Stimulated activated CD4-positive, alpha-beta T cell treated with anti-CD3 and anti-CD28 coated beads, Interleukin-4, amount 100 ng/mL, for 24 hours (primary cell): ENCODE data around the gene TMEM117.
"Not testable (repeated sequence)": the region's sequence is repeated elsewhere in the genome, so short reads cannot be mapped to it uniquely, and the experiment has no call there.

Experiments used
- DNase-seq: peaks from one replicate; pipeline ENCODE4 v3.0.0-alpha.2; 2020

The TMEM117 gene

DNA sequence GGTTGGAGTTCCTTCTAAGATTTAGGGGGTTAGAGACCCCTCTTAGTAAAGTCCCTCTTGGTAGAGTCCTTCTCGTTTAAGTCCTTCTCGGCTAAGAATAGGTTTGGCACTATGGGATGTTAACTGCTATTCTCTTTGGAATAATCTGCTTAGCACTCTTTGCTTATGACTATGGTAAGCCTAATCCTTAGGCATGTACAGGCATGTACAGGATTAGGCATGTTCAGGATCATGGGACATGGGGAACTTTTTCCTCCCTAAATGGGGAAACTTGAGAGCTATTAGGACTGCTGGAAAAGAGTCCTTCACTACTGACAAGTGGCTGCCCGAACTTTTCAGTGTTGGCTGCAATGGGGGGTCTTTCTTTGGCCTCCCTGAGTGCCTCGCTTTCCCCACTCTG, 193.3 kb downstream of the TMEM117 start:
- no peak for DNase-seq

DNA sequence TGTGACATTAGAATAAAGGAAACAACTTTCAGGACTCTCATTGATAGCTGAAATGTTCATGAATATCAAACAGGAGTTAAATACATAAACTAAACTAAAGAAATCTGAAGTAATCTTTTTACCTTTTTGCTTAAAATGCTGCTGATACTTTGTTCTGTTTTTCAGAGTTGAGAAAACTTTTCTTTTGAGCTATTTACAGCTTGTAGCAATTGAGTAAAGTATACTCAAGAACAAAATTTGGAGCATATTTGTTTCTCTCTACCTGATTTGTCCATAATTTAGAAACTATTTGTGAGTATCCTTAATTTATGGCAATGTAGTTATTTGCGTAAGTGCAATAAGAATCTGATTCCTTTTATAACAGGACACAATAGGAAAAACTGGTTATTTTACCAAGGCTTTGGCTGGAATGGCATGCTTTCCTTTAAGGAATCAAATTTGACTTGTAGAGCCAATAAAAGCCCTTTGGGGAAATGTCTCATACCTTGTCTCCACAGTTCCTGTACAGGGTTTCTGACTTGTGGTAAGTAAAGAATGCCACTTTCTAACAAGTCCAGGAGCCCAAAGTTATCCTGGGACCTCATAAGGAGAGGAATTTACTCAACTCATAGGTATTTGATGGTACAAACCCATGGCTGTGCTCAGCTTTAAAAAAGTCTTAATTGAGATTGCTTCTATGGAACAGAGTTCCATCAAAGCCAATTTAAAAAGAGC, 195.7 kb downstream of the TMEM117 start:
- DNase-seq, result no peak

DNA sequence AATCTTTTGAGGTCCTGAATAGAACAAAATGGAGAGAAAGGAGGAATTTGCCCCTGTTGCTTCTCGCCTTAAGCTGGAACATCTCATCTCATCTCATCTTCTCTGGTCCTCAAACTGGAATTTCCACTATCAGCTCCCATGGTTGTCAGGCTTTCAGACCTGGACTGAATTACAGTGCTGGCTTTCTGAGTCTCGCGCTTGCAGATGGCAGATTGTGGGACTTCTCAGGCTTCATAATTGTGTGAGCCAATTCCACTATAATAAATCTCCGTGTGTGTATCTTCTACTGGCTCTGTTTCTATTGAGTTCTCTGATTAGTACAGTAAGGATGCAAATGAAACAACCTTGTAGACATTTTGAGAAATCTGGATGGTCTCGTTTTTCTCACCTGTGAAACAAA, 199.0 kb downstream of the TMEM117 start:
- DNase-seq, result no peak

DNA sequence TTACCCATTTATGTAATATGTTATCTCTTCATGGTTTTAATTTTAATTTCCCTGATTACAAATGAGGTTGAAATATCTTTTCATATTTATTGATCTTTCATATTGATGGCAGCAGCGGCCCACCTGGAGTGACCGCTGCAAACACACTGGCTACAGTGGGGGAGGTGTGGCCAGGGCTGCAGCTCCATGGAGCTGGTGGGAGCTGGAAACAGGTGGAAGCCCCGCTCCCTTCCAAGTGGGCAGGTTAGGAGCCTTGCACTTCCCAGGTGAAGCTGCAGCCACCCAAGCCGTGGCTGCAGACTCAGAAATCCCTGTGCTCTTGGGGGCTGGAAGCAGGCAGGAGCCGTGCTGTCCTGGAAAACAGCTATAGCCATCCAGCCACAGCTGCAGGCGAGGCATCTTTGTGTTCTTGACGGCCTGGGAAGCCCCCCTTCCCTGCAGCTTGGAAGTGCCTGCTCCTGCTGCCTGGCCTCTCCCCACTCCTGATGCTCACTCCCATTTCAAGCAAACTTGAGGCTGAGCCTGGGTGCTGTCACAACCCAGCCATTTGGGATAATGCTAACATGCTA, 201.1 kb downstream of the TMEM117 start:
- DNase-seq, result no peak

DNA sequence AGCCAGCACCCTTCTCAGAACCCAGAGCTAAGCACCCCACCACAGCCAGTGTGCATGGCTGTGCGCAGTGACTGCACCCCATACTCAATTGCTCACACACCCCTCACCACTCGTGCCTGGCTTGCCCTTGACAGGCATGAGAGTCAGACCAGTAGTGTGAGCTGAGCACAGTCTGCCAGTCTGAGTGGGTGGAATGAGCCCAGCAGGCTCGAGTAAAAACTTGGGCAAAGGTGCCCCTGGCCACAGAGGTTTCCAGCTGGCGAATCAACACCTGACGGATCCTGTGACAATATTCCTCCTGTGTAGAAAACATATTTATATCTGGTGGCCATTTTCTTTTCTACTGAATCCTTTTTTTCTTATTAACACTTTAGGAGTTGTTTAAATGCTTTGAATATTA, 202.5 kb downstream of the TMEM117 start:
- no peak for DNase-seq

DNA sequence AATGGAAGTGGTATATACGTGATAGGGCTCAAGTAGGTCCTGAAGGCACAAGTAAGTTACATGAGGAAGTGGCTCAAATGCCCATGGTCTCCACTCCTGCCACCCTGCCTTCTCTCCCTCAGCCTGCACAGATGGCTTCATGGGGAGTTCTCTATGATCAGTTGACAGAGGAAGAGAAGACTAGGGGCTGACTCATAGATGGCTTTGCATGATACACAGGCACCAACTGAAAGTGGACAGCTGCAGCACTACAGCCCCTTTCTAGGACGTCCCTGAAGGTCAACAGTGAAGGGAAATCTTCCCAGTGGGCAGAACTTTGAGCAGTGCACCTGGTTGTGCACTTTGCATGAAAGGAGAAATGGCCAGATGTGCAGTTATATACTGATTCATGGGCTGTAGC, 208.6 kb downstream of the TMEM117 start:
- DNase-seq, result not testable (repeated sequence)

DNA sequence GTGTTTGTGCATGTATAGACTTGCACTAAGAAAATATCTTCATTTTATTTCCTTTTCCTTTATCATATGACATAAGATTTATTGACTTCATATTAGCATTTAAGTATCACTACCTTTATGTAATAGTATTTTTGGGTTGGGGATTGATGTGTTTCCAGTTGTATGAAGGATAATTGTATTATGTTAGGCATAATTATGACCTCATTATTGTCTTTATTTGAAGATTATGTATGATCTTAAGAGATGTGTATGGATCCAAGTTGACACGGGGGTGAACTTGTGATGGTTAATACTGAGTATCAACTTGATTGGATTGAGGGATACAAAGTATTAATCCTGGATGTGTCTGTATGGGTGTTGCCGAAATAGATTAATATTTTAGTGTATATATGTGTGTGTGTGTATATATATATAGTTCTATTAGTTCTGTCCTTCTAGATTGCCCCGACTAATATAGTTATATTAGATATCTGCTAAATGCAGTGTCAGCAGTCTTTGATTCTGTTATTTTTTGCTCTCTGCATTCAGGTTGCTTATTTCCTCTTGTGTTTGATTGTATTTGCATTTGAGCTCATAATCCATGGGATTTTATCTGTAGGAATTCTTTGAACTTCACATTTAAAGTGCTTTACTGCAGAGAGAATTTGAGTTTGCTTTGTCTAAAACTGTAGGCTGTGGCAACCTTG, 211.0 kb downstream of the TMEM117 start:
- DNase-seq, result no peak

GRCh38 chr12:44052554-44052953, 216.7 kb downstream of the TMEM117 start:
- DNase-seq, result no peak

DNA sequence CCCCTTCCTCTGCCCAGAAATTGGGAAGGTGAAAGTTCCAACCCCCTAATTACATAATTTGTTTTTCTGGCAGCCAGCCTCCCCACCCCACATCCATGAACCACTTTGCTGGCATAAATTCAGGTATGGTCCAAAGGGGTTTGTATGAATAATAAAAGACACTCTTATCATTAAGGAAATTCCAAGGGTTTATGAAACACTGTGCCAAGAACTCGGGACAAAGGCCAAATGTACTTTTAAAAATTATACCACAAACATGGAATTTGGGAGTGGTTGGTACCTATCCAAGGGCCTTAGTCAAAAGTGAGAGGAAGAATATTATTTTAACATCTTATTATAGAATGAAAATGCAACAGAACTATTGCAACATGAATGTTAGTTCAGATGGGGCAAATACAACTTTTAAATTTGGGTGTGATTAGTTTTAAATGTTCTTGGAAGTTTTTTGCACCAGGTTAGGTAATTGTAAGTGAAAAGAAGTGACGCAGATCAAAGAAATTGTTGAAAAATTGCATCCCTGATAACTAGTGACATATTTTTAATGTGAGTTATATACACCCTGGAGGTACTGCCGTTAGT, 217.8 kb downstream of the TMEM117 start:
- DNase-seq, result no peak

- no peak for DNase-seq
Measured at GRCh38 chr12:44054281-44054680, 218.4 kb downstream of the TMEM117 start.

GRCh38 chr12:44058366-44058765, 222.5 kb downstream of the TMEM117 start:
- no peak for DNase-seq

- DNase-seq, result no peak
Measured at GRCh38 chr12:44059476-44059875, 223.6 kb downstream of the TMEM117 start.

GRCh38 chr12:44063671-44064070, 227.8 kb downstream of the TMEM117 start:
- DNase-seq, result no peak

DNA sequence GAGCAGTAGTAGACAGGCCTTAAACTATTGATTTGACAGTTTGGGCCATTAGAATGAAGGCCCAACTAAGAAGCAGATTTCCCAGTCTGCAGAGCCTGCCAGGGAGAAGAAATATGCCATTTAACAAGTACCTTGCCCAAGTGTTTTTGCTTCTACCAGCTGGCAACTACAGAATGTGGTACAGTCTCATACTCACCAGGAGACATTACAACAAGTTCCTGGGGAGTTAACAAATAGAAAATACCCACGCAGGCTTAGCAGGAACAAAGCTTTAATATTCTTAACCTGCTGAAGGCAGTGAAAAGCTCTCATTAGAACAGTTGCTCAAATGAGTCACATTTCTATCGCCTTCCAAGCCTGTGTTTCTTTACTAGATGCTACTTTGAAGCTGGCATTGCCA, 241.0 kb downstream of the TMEM117 start:
- DNase-seq, result no peak

DNA sequence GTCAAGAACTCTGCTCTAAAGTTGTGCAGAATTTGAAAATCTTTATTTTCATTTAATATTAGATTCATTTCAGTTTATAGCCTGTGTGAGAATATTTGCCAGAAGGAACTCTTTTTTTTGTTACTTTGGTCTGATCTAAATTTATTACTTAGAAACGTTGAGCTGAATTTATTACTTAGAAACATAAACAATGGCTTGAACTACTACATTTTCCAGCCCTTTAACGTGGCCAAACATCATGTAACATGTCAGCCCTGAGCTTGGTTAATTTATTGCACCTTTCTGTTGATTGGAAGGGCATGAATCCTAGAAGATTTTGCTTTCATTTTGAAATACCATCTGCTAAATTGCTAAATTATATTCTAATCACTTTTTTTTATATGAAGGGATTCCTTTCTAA, 241.4 kb downstream of the TMEM117 start:
- no peak for DNase-seq

DNA sequence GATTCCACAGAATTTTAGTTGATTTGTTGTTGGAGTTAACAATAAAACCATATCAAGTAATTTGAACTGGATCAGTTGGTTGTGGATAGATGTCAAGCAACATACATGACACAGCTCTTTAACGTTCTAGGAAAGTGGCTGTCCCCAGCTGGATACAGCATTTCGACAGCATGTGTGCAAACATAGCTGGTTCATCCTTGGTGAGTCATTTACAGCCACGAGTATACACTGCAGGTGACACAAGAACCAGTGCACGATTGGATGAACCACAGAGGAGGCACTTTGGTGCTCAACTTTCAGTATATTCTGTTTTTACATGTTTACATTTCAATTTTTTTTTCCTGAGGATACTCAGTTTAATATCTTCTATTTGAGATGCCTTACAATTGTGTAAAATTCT, 242.4 kb downstream of the TMEM117 start:
- DNase-seq, result no peak

GRCh38 chr12:44088647-44089046, 252.8 kb downstream of the TMEM117 start:
- no peak for DNase-seq

GRCh38 chr12:44091948-44092606, 256.2 kb downstream of the TMEM117 start:
- DNase-seq, result no peak

DNA sequence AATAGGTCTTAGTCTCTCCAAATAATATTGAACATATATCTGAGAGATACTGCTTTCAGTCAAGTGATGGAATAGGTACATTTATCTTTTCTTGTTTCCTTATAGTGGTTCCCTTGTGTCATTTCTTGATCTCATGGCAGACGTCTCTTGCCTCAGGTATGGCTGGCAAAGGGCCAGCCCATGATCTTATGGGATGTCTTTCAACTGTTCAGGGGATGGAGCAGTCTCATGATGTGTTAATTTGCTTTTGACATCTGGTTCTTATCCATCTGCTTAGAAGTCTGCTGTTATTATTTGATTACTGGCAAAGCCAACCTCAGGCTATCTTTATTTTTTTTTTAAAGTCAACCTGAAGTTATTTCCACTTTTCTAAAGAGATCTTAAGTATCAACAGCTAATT, 262.9 kb downstream of the TMEM117 start:
- DNase-seq, result no peak

- no peak for DNase-seq
Measured at GRCh38 chr12:44099486-44099885, 263.6 kb downstream of the TMEM117 start.

DNA sequence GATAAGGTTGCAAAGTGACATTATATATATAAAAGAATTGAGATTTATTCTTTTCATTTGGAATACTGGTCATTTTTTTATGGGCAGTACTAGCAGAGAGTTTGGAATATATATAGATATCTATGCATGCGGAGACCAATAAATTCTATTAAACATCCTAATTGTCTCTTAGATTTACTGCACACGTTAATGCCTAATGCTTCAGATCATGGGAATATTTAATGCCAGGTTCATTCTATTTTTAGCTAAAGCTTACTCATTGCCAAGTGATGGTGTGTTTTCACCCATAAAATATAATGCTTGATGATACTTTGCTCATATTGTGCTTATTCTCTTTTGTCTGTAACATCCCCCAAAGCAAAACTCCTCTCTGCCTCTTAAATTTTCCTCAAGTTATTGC, 264.4 kb downstream of the TMEM117 start:
- DNase-seq, result no peak

- no peak for DNase-seq
Measured at GRCh38 chr12:44101475-44101874, 265.6 kb downstream of the TMEM117 start.

DNA sequence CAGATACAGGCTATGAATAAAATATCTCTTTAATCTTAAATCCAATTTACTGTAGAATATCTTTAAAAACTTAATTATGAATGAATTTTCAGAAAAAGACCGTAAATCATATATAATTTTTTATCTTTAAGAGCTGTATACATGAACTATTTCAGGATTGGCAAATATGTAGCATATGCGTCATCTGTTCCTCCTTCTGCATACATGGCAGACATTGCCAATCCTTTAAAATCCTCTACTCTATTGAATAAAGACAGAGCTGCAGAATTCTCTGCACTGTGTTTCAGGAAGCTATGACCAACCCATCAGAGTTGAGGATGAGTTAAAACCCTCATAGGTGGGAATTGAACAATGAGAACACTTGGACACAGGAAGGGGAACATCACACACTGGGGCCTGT, 279.0 kb downstream of the TMEM117 start:
- no peak for DNase-seq

GRCh38 chr12:44117337-44117736, 281.5 kb downstream of the TMEM117 start:
- no peak for DNase-seq
